HPDE6-E6E7 (cell line): ENCODE results near the gene SH3RF3.

Source experiments
- DNase-seq: peaks from one replicate; pipeline ENCODE4 v3.0.0; 2011; ENCODE audit warnings: missing footprints; ENCODE audit errors: extremely low spot score

Gene SH3RF3

DNA sequence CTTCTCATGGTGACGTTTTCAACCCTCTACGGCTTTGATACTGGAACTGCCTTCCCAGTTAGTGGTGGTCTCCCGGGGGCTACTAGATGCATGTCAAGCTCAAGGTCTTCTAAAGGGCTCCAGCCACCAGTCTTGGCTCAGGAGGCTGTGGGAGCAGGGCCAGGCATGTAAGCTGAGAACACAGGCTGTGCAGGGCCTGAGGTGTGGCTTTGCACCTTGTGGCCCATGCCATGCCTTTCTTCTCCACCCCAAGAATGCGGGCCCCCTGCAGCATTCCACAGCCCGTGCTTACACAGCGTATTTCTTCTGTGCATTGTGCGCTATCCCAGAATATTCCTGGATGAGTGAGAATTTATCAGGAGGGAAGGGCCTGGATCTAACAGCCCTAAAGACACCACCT lies 339.9 kb downstream of the SH3RF3 start:
- no peak for DNase-seq

DNA sequence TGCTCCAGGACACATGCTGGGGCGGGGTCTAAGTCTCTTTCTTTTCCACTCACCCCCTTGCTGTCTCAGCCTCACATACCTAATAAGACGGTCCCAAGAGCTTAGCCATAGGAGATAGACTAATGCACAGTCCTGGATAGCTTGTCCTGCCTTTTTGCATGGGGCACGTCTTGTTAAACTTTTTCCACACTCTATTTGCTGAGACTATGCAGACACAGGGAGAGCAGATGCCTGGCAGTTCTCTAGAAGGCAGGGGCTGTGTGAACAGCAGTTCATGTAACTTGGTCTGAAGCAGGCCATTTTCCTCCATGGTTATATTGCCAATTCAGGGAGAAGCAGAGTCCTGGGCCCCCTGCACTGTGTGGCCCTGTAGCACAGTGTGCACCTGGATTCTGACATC lies 342.7 kb downstream of the SH3RF3 start:
- no peak for DNase-seq

DNA sequence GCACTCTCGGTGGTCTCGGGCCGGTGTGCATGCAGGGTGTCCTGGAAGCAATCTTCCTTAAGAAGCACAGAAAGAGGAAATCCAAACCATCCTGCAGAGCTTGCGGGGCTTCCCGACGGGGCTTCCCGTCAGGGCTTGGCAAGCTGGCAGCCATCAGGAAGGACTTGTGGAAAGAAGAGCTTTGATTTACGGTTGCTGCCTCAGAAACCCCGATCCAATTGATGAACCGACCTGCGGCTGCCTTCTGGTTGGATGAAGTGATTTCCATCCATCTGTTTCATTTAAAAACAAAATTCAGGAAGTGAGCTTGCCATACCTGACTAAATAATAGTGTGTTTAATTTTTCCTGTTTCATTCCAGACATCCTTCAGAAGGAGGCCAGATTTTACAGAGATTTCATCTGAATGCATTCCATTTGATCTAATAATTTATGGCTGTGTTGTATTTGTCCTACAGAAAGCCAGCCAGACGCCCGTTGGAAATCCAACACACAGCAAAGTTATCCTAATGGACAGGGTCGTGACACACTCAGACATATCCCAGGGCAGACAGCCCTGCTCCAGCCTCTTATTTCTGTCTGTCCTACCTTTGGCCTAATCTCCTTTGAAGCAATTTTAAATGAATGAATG lies 343.4 kb downstream of the SH3RF3 start:
- DNase-seq, result no peak

DNA sequence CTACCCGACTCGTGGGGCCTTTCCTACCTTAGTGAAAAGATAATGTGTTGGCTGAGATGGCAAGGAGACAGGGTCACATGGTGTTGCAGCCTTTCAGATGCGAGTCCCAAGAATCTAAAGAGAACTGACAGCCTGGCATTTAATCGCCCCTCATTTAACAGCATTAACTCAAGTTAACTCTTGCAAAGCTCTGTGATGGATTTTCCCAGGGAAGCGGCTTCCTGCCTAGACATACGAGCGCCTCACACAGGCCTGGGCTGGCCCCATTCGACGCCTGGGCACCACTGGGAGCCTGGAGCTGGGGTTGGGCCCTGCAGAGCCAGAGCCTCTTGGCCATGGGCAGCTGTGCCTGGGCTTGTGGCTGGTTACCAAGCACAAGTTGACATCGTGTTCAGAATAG lies 344.0 kb downstream of the SH3RF3 start:
- DNase-seq, result no peak

DNA sequence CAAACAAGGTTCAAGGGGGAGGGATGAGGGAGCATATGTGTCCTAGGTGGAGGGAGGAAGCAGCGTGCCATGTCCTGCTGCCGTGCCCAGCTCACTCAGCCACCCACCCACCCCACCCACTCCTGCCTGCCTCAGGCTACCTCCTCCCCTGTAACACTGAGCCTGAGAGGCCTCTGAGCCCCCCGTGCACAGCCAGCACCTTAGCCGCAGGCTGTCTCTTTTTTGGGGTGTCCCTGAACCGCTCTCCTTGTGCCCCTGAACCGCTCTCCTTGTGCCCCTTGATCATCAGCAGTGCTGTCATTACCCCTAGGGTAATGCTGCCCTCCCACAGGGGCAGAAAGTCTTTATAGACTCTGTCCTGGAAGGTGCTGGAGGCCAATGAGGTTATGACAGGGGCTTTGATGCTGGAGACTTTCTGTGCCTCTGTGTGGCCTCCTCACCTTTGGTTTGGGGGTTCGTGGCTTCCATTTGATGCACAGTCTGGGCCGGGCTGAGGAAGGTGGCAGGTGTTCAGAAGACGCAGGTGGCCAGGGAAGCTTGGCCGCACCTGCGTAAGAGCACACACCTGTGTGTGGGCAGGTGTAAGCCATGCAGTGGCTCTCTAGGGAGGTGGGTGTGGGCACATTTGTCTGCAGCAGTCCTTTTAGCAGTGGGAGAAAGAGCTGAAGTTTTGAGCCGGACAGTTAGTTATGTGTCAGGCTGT lies 344.8 kb downstream of the SH3RF3 start:
- no peak for DNase-seq

DNA sequence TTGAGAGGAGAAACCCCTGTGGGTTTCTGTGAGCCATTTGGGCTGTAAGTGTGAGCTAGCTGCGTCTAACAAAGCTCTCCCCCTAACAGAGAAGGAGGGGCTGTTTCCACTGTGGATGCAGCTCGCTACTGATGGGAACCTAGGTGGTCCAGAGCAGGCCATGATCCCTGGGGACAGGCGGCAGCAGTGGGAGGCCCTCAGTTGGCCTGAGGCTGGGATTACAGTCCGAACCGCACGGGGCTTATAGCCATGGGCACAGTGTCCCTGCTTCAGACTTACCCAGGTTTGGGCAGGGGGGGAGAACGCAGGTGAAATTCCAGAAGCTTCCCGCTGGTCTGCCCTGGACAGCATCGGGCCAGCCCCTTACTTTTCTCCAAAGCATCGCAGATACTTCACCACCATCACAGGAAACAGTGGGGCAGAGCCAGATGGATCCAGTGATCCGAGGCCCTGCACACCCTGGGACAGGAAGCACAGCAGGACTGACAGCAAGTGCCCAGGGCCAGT lies 345.4 kb downstream of the SH3RF3 start:
- DNase-seq, result no peak

DNA sequence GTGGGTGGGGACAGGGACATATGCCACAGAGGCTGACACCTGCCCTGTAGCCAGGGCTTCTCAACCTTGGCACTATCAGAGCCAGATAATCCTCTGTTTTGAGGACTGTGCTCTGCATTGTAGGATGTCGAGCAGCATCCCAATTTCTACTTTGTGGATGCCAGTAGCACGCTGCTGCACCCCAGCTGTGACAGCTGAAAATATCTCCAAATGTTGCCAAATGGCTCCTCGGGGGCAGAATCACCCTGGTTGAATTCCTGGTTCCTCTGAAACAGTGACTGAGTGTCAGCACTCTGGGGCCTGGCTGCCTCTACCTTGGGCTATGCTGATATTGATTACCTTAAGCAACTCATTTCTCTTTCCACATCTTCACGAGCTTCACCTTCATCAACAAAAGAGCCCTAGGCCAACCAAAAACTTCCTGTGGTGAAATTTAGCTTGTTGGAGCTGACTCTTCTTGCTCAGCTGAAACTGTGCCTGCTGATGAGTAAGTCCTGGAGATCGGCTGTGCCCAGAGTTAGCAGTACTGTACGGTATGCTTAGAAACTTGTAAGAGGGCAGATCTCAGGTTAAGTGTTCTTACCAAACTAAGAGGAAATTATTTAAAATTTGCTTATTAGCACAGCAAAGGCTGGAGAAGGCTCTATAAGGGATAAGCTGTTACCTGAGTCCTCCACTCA lies 346.7 kb downstream of the SH3RF3 start:
- peak; percentile 51 for DNase-seq

DNA sequence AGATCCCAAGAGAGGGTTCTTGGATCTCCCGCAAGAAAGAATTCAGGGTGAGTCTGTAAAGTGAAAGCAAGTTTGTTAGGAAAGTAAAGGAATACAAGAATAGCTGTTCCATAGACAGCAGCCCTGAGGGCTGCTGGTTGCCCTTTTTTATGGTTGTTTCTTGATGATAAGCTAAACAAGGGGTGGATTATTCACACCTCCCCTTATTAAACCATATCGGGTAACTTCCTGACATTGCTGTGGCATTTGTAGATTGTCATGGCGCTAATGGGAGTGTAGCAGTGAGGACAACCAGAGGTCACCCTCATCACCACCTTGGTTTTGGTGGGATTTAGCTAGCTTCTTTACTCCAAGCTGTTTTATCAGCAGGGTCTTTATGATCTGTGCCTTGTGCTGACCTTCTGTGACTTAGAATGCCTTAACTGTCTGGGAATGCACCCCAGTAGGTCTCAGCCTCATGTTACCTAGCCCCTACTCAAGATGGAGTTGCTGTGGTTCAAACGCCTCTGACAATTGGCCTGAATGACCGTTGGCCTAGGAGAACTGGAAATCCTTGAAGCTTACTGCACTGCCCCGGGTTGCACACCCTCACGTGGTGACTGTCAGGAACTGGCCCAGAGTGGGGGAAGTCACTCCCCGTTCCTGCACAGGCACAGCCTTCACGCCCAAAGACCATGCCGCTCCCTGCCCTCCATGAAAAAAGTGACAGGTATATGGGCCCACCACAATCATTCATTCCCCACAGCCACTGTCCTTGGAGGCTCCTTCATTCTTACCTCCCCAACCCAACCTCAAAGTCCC lies 347.8 kb downstream of the SH3RF3 start:
- no peak for DNase-seq

DNA sequence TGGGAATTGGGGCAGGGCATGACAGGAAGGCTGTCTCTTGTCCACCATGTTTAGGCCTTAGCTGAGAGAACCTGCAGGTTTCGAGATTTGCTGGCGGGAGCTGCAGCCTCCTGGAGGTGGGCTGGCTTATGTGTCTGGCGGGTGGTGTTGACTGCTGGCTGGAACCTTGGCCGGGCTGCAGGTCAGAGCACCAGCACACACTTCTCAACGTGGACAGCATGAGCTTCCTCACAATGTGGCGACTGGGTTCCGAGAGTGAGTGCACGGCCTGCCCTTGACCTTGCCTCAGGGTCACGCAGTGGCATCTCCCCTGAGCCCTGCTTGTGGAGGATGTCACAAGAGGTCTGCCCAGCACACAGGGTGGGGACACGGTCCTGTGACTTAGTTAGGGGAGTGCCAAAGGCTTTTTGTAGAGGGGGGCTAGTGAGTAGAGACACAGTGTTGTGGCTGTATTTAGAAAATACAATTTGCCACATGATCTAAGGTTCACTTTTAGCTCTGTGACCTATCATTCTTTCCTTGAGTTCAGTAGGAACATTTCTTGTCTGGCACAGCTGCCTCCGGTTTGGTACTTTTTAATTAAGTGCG lies 350.0 kb downstream of the SH3RF3 start:
- DNase-seq, result no peak

DNA sequence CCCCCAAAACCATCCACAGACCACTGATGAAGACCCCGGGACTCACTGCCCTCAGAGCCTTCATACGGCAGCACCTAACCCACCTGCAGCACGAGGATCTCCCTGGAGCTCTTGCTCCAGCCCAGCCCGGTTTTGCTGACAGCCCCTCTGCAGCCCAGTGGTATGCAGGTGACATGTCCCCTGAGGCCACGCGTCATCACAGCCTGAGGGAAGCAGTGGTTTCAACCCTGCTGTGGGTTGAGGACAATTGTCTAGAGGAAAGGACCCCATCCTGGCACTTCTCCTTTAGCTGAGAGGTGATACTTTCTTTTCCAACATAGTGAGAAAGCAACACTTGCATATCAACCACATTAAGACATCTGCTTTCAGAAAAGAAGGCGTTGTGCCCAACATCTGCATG lies 350.8 kb downstream of the SH3RF3 start:
- DNase-seq, result no peak

DNA sequence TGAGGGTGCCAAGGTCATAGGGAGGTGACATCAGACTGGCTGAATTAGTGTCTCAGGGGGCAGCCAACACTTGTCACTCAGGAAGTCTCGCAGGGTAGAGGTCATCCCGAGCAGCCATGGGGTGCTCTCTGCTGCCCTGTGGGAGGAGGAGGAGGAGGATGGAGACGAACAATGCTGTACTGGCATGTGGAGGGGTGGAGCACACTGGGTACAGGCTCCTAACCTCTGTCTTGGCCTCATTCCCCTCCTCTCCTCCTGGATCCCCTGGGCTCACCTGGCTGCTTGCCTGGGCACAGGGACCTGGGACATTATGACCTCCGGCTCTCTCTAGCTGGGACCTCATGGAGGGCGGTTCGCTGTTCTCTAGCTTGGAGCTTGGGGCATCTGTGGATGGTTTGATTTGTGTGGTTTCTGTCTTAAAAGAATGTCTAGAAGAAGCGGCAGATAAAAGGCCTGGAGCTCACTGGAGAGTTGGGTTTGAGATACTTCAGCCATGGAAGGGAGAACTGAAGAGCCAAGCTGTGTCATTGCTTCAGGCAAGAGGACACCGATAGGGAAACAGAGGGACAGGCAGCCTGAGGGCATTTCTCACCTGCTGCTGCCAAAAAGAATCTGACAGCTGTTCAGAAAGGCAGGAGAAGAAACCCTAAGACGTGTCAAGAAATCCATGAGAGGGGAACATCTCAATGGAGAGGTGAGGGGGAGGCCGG lies 351.6 kb downstream of the SH3RF3 start:
- DNase-seq, result no peak

DNA sequence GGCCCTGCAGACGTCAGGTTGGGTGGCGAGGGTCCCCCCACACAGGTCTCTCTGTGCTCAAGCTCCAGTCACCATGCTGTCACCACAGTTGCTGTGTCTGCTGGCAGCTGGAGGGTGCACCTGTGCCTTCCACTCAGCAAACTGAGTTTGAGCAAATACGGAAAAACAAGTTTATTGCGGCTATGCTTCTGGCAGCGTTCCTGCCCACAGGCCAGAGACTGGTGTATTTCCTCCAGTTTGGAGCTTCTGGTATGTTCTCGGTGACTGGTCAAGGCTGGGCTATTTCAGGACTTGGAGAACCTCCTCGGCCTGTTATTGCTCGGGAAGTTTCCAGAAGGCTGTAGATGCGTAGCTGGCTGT lies 352.2 kb downstream of the SH3RF3 start:
- DNase-seq, result no peak

DNA sequence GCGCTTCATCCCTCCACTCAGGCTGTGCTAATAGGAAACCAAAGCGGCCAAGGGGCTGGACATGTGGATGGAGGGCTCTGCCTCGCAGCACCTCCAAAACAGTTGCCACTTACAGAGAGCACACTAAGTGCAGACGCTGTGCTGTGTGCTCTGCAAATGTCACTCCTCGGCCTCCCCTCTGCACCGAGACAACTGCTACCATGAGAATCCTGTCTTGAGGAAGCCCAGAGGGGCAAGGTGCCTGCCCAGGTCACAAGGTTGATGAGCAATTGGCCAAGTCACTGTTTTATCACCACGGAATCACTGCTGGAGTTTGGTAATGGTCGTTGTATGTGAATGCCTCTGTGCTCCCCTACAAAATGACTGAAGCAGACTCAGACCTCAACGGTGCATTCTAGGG lies 352.6 kb downstream of the SH3RF3 start:
- no peak for DNase-seq

DNA sequence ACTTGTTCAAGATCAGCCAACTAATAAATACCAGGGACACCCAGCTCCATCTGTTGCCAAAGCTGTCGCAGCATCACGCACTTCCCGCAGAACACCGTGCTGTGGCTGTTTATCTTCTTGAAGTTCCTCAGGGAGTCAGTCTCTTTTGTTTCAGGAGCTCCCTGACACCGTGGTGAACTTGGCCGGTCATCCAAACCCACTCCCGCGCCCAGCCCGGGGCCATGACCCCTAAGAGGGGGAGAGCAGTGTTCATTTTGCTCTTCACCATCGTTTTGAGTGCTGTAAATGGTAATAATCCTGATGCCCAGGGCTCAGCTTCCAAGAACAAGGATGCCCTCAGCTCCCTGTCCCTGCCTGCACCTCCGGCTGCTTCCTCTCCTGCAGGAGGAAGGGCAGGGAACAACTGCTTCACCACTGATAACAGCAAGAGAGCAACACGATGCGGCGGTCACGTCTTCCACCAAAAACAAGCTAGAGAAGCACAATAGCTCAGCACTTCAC lies 353.4 kb downstream of the SH3RF3 start:
- DNase-seq, result no peak

DNA sequence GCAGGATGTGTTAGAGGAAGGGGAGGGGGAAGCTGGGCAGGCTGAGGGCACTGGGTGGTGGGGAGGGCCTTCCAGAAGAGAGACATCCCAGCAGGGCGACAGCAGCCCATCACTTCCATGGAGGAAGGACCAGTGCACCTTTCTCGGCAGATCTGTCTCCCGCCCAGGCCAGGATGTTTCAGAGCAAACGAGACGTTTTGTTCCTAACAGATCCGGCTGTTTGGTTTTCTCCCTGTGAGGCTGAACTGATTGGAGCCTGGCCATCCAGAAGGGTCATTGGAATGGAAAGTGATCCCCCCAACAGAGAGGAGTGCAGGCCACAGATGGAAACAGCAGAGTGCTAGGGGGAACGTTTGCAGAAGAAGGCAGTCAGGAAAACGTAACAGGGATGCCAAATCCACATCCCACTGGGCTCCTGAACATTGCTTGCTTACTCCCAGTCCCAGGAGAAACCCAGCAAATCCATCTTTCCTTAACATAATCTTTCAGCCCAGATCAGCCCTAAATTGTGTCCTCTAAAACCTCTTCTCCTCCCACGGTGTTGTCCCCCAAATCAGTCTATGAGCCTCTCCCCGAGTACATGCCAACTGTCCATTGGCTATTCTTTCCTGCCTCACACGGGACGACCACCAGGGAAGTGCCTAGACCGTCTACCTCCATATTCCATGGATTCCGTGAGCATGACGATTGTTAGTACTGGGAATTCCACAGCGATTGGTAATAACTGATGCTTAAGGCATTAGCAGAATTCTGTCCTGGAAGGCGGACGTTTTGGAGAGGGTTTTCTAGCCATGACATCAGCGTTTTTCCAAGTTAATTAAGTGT lies 357.9 kb downstream of the SH3RF3 start:
- no peak for DNase-seq

DNA sequence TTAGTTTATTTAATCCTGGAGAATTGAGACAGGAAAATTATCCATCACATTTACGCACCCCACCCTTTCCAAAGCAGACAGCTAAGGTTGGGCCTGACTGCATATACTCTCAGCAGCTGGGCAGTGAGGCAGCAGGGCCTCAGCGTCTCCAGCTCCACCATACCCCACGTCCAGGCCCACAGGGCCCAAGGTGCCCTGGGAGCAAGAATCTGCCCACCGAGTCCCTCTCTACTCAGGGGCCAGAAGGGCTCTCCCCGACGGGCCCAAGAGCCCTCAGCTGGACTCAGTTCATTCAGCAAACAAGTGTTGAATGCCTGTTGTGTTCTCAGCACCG lies 358.5 kb downstream of the SH3RF3 start:
- no peak for DNase-seq

DNA sequence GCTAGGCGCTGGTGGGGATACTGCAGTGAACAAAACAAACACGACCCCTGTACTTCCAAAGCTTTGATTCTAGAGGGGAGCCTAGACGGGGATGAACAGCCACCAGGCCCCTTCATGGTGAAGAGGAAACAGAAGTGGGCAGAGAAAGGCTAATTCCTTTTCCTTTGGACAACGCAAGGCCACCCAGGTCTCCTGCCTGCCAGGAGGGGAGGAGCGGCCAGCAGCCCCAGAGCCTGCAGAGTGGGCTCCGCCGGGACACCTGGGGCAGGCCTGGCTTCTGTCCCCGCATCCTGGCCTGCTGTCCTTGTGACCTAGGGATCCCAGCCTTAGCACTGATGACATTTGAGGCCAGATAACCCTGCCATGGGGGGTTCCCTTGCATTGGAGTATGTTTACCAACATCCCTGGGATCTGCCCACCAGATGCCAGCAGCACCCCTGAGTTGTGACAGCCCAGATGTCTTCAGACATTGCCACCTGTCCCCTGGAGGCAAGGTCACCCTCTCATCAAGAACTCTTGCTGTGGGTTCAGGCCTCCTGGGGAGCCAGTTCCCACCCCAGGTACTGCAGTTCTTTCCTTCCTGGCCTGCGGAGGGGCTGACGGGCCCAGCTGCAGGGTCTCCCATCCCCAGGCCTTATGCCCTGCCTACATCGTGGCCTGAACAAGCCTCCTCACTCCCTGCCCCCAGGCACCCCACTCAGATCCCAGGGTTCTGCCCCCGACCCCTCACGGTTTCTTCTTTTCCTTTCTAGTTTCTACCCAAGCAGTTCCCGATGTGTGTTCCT lies 359.1 kb downstream of the SH3RF3 start:
- DNase-seq, result no peak

DNA sequence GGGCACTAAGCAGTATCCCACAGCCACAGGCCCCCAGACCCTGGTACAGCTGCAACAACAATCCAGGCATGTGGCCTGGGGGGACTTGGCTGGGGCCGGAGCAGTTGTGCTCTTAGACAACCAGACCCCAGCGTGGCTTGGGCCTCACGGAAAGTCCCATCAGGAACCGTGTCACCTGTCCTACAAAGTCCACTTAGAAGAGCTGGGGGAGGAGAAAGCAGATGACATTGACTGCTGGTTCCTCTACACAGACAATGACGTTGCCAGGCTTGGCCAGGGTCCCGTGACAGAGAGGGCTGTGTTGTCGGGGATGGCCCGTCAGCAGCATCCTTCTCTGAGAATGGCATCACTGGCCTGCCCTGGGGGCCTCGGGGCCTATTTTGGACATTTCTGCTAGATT lies 360.3 kb downstream of the SH3RF3 start:
- no peak for DNase-seq

DNA sequence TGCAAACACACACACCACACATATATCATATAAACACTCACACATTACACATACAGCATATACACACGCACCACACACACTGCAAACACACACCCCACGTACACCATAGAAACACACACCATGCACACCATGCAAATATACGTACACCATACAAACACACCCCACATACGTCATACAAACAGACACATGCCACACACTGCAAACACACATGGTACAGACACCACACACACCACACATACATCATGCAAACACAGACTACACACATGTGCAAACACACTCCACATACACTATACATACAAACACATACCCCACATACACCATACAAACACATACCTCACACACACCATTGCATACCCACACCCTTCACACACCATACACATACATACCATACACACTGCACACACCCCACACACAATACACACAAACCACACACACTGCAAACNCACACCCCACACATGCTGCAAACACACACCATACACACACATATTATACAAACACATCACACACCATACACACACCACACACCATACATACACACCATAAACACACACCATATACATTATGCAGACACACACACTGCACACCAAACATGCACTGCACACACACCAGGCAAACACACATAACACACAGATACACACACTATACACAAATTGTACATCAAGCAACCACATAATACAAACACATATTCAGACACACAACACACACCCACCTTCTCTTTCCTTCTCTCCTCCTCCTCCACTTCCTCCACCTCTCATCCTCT lies 364.4 kb downstream of the SH3RF3 start:
- no peak for DNase-seq
